ENCODE results near the gene MICAL2. TPM values are rescaled to one million over a fixed set of nuclear protein-coding genes. Genes with fewer than 3 reads are reported as not detected.

MICAL2 gene
- total and polyA plus RNA-seq, 2 of the 13 experiments (the other 11 are each of a cell fraction or from before 2014, with no cell fraction given) = 0.78 to 1.1 TPM

DNA sequence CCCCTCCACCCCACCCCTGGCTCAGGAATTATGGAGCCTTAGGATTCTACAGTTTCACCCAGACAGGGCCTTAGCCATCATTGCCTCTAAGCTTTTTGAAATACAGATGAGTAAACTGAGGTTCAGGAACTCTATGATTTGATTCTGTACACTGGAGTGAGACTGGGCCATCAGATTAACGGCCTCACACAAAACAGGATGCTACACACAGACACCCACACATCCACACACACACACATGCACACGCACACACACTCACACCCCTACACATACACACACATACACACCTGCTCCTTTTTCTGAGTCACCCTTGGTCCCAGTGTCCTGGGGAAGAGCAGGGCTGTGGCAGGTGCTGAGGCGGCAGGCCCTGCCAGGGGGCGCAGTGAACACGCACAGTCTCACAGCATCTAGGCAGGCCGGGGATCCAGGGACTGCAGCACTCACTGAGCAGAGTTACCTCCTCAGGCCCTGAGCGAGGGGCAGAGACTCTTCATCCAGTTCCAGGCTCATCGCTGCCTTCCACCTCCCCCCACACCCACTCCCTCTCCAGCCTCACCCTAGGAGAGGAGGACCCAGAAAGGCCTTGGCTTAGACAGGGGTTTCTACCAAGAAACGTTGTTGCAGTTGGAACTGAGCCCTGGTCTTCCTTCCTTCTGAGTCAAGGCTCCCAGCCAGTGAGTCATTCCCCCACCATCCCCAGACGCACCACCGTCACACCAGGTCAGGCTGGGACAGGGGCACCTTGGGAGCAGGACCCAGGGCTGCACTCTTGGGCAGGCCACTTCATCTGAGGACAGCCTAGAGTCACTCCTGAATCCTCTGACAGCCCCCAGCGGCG lies 177.2 kb downstream of the MICAL2 start (continued):
- TF ChIP-seq ZNF616 (CRISPR knock-in tag; IDR thresholded peaks at IDR 0.05; ENCODE audit: low read depth) (no peak), ZFX (CRISPR knock-in tag; IDR thresholded peaks at IDR 0.05; ENCODE audit: low read depth) (peak; percentile 44; the same call in 1 of the 2 replicates), SOX6 (IDR thresholded peaks at IDR 0.05) (no peak), SOX6 (CRISPR knock-in tag; IDR thresholded peaks at IDR 0.05) (no peak), SNAPC2 (CRISPR knock-in tag; IDR thresholded peaks at IDR 0.05) (no peak), SKI (IDR thresholded peaks at IDR 0.05; ENCODE audit: partially characterized antibody) (no peak), RFX3 (CRISPR knock-in tag; IDR thresholded peaks at IDR 0.05) (no peak), ZNF282 (IDR thresholded peaks at IDR 0.05; ENCODE audit: partially characterized antibody) (no peak), FIP1L1 (IDR thresholded peaks at IDR 0.05; ENCODE audit: borderline replicate concordance, insufficient read depth, low read depth, low read length) (no peak), ZSCAN25 (CRISPR knock-in tag; IDR thresholded peaks at IDR 0.05) (no peak), ZNF644 (CRISPR knock-in tag; IDR thresholded peaks at IDR 0.05; ENCODE audit: low read depth) (no peak), ZNF136 (CRISPR knock-in tag; IDR thresholded peaks at IDR 0.05; ENCODE audit: low read depth) (no peak), ZNF775 (CRISPR knock-in tag; IDR thresholded peaks at IDR 0.05; ENCODE audit: borderline replicate concordance) (no peak), XRCC5 (optimal IDR thresholded peaks at IDR 0.05; ENCODE audit: low read length) (peak; percentile 87), FOXC1 (CRISPR knock-in tag; IDR thresholded peaks at IDR 0.05; ENCODE audit: borderline replicate concordance) (no peak), HOXD1 (CRISPR knock-in tag; IDR thresholded peaks at IDR 0.05) (no peak), NFRKB (IDR thresholded peaks at IDR 0.05) (no peak), FOSL2 (CRISPR knock-in tag; IDR thresholded peaks at IDR 0.05) (peak; percentile 61; the same call in 1 of the 2 replicates), ZNF556 (CRISPR knock-in tag; IDR thresholded peaks at IDR 0.05; ENCODE audit: borderline replicate concordance) (no peak), TP53 (CRISPR knock-in tag; conservative IDR thresholded peaks at IDR 0.05) (no peak), CBFB (CRISPR knock-in tag; IDR thresholded peaks at IDR 0.05) (no peak), KDM3A (CRISPR knock-in tag; IDR thresholded peaks at IDR 0.05; ENCODE audit: low read depth) (no peak)
- TF ChIP-seq, protein P1, sequence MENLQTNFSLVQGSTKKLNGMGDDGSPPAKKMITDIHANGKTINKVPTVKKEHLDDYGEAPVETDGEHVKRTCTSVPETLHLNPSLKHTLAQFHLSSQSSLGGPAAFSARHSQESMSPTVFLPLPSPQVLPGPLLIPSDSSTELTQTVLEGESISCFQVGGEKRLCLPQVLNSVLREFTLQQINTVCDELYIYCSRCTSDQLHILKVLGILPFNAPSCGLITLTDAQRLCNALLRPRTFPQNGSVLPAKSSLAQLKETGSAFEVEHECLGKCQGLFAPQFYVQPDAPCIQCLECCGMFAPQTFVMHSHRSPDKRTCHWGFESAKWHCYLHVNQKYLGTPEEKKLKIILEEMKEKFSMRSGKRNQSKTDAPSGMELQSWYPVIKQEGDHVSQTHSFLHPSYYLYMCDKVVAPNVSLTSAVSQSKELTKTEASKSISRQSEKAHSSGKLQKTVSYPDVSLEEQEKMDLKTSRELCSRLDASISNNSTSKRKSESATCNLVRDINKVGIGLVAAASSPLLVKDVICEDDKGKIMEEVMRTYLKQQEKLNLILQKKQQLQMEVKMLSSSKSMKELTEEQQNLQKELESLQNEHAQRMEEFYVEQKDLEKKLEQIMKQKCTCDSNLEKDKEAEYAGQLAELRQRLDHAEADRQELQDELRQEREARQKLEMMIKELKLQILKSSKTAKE (CRISPR knock-in tag; IDR thresholded peaks at IDR 0.05; ENCODE audit: borderline replicate concordance) = no peak
- TF ChIP-seq, protein P2, sequence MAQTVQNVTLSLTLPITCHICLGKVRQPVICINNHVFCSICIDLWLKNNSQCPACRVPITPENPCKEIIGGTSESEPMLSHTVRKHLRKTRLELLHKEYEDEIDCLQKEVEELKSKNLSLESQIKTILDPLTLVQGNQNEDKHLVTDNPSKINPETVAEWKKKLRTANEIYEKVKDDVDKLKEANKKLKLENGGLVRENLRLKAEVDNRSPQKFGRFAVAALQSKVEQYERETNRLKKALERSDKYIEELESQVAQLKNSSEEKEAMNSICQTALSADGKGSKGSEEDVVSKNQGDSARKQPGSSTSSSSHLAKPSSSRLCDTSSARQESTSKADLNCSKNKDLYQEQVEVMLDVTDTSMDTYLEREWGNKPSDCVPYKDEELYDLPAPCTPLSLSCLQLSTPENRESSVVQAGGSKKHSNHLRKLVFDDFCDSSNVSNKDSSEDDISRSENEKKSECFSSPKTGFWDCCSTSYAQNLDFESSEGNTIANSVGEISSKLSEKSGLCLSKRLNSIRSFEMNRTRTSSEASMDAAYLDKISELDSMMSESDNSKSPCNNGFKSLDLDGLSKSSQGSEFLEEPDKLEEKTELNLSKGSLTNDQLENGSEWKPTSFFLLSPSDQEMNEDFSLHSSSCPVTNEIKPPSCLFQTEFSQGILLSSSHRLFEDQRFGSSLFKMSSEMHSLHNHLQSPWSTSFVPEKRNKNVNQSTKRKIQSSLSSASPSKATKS (CRISPR knock-in tag; IDR thresholded peaks at IDR 0.05) = no peak
- TF ChIP-seq, protein P3, sequence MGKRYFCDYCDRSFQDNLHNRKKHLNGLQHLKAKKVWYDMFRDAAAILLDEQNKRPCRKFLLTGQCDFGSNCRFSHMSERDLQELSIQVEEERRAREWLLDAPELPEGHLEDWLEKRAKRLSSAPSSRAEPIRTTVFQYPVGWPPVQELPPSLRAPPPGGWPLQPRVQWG (CRISPR knock-in tag; IDR thresholded peaks at IDR 0.05; ENCODE audit: borderline replicate concordance, low read depth) = no peak
- TF ChIP-seq, protein P4, sequence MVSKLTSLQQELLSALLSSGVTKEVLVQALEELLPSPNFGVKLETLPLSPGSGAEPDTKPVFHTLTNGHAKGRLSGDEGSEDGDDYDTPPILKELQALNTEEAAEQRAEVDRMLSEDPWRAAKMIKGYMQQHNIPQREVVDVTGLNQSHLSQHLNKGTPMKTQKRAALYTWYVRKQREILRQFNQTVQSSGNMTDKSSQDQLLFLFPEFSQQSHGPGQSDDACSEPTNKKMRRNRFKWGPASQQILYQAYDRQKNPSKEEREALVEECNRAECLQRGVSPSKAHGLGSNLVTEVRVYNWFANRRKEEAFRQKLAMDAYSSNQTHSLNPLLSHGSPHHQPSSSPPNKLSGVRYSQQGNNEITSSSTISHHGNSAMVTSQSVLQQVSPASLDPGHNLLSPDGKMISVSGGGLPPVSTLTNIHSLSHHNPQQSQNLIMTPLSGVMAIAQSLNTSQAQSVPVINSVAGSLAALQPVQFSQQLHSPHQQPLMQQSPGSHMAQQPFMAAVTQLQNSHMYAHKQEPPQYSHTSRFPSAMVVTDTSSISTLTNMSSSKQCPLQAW (CRISPR knock-in tag; IDR thresholded peaks at IDR 0.05) = no peak
